Fibroblast of mammary gland (primary cell): ENCODE data around the gene PDZD4.

Experiments
- DNase-seq: peaks from one replicate; pipeline ENCODE4 v3.0.0-alpha.2; 2010; ENCODE audit warnings: low read depth
- H3K4me3 ChIP-seq: 2 replicates; pipeline ENCODE4 v1.5.1; 2011; ENCODE audit warnings: low read depth, mild to moderate bottlenecking, low read length, moderate library complexity; ENCODE audit not compliant: control insufficient read depth
- CTCF ChIP-seq: conservative IDR thresholded peaks from 2 replicates; pipeline ENCODE4 v1.5.1; 2011; ENCODE audit warnings: low read depth, low read length, inconsistent platforms; ENCODE audit not compliant: control insufficient read depth, insufficient read depth

Gene PDZD4

GRCh38 chrX:153762626-153763173 is 67.6 kb downstream of the PDZD4 start:
- DNase-seq: no peak
- no peak for TF ChIP-seq CTCF
- H3K4me3 ChIP-seq: no peak overlapping the region

- DNase-seq: no peak
- no peak for TF ChIP-seq CTCF
- H3K4me3 ChIP-seq: no peak overlapping the region
Observed at GRCh38 chrX:153761863-153762262, 68.5 kb downstream of the PDZD4 start.

GRCh38 chrX:153755136-153755535 is 75.2 kb downstream of the PDZD4 start:
- DNase-seq: no peak
- no peak overlapping the region for H3K4me3 ChIP-seq
- TF ChIP-seq CTCF: no peak
